ENCODE results near the gene UBE3A.
"Not testable (repeated sequence)": the region's sequence is repeated elsewhere in the genome, so short reads cannot be mapped to it uniquely, and the experiment has no call there.

UBE3A gene

GRCh38 chr15:25417604-25418003 is 21.2 kb downstream of the UBE3A start:
- no peak for TF ChIP-seq CTCF (IDR thresholded peaks at IDR 0.05; ENCODE audit: control insufficient read depth, extremely low read depth, insufficient read depth)
- DNase-seq (ENCODE audit: low read depth): no peak
- H3K4me3 ChIP-seq (ENCODE audit: low read depth, low read length): no peak overlapping the region

- no peak for TF ChIP-seq CTCF (IDR thresholded peaks at IDR 0.05; ENCODE audit: control insufficient read depth, extremely low read depth, insufficient read depth)
- no peak overlapping the region for H3K4me3 ChIP-seq (ENCODE audit: low read depth, low read length)
- no peak for DNase-seq (ENCODE audit: low read depth)
Measured at GRCh38 chr15:25416693-25417092, 22.1 kb downstream of the UBE3A start.

DNA sequence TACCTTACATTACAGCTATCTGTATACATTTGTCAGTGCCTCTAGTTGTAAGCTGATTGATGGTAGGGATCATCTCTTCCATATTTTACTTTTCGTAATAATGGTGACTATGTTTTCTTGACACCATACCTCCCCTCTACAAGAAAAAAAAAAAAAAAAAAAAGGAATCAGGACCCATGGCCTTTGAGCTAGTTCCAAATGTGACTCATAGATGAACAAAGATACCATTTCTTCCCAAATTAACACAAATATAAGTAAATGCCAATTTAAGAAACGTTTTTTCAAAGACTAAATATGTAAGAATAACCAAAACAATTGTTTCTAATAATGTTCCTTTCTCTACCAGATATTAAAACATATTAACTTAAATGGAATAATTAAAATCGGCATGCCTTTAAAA is 23.1 kb downstream of the UBE3A start:
- no peak for TF ChIP-seq CTCF (IDR thresholded peaks at IDR 0.05; ENCODE audit: control insufficient read depth, extremely low read depth, insufficient read depth)
- DNase-seq (ENCODE audit: low read depth): no peak
- H3K4me3 ChIP-seq (ENCODE audit: low read depth, low read length): no peak overlapping the region

DNA sequence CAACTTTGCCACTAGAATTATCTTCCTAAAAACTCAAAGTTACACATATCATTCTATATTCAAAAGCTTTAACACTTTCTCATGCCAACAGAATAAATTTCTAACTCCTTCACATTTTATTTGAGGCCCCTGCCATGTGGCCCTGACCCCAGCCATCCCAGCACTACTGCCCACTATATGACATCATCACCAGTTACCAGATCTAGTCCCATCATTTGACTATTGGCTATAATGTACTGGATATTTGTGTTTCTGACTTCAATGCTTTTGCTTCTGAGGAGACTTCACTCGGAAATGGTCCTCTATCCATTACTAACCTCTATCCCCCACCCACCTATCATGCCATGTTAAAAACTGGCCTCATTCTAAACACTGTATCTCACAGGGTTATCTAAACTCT is 23.6 kb downstream of the UBE3A start:
- no peak for TF ChIP-seq CTCF (IDR thresholded peaks at IDR 0.05; ENCODE audit: control insufficient read depth, extremely low read depth, insufficient read depth)
- no peak for DNase-seq (ENCODE audit: low read depth)
- no peak overlapping the region for H3K4me3 ChIP-seq (ENCODE audit: low read depth, low read length)

- DNase-seq (ENCODE audit: low read depth): no peak
- TF ChIP-seq CTCF (IDR thresholded peaks at IDR 0.05; ENCODE audit: control insufficient read depth, extremely low read depth, insufficient read depth): no peak
- H3K4me3 ChIP-seq (ENCODE audit: low read depth, low read length): no peak overlapping the region
Measured at GRCh38 chr15:25410649-25411048, 28.2 kb downstream of the UBE3A start.

DNA sequence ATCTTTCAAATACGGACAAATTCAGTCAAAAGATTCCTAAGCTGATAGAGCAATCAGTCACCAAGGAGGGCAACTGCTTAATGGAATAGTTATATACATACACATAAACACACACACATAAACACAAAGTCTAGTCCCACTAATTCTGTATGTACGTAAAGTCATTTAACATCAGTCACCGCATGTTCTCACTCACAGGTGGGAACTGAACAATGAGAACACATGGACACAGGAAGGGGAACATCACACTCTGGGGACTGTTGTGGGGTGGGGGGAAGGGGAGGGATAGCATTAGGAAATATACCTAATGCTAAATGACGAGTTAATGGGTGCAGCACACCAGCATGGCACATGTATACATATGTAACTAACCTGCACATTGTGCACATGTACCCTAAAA is 29.1 kb downstream of the UBE3A start:
- DNase-seq (ENCODE audit: low read depth); H3K4me3 ChIP-seq (ENCODE audit: low read depth, low read length): not testable (repeated sequence)

GRCh38 chr15:25408929-25409328 is 29.9 kb downstream of the UBE3A start:
- TF ChIP-seq CTCF (IDR thresholded peaks at IDR 0.05; ENCODE audit: control insufficient read depth, extremely low read depth, insufficient read depth): no peak
- DNase-seq (ENCODE audit: low read depth): no peak
- H3K4me3 ChIP-seq (ENCODE audit: low read depth, low read length): peak overlapping the region; percentile 13; the same call in 1 of the 2 replicates

Data from LNCaP clone FGC (cell line).